Measurements from ENCODE around the gene PLCD3. TPM values are rescaled to one million over a fixed set of nuclear protein-coding genes. Genes with fewer than 3 reads are reported as not detected.

PLCD3 gene
- total RNA-seq (2014; rRNA removed; shearing (Covaris generic)) = 21.0 and 157 TPM in 2 replicates

GRCh38 chr17:45132320-45132571 is at the start of gene PLCD3:
TSS of gene PLCD3 (minus strand) at chr17:45132515. CDS start at chr17:45132410, 105 bp downstream.
- no peak for DNase-seq (ENCODE audit: low spot score)

GRCh38 chr17:45177563-45177962 is 45.2 kb upstream of the PLCD3 start:
- no peak for DNase-seq (ENCODE audit: low spot score)

DNA sequence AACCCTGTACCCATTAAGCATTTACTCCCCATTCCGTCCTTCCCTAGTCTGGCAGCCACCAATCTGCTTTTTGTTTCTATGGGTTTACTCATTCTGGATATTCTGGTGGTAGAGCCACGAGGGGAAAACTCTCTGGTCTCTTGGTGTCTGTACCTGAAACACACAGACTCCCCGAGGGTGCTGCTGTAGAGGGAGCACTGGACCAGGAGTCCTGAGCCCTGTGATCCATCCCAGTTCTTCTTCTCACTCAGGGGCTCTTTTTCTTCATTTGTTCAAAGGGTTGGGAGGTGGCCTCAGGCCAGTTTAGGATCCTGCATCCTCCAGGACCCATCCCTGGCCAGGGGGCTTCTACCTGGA is 43.4 kb upstream of the PLCD3 start:
- no peak for DNase-seq (ENCODE audit: low spot score)

GRCh38 chr17:45172541-45173286 is 40.4 kb upstream of the PLCD3 start:
- peak; percentile 89 for DNase-seq (ENCODE audit: low spot score)

- no peak for DNase-seq (ENCODE audit: low spot score)
Observed at GRCh38 chr17:45172232-45172540, 39.9 kb upstream of the PLCD3 start.

DNA sequence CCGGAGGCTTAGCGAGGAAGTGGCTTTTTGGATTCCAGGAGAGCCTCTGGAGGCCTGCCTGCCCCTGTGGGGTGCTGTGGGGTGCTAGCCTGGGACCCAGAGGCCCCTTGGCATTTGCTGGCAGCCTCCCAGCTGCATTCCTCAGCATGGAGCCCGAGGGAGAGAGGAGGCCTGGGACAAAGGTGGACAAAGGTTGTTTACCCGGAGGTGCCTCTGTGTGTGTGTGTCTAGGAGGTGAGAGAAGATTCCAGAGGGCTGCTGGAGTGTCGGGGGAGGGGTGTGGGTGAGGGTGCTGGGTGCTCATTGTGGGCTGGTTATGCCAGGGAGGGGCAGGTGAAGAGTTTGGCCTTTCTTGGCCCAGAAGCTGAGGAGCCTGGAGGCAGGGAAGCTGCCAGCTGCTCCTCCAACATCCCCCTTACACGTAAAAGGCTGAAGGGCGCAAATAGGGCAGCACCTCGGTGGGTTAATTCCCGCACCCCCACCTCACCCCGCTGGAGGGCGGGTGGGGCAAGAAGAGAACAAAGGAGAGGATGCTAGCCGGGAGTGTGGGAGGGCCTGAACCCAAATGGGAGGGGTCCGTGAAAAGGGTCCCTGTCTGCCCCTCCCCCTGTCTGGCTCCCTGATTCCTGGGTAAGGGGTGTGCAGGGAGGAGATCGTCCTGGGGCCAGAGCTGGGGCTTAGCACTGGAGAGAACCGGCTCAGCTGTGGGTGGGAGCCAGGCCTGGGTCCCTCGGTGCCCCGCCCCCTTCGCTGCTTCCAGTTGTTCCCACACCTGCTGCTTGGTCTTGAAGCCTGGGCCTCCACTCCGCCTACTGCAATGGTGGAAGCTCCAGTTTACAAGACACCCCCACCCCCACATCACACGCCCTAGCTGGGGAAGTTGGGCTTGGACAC is 39.3 kb upstream of the PLCD3 start:
- DNase-seq (ENCODE audit: low spot score) = peak; percentile 70

GRCh38 chr17:45170931-45171337 is 38.6 kb upstream of the PLCD3 start:
- DNase-seq (ENCODE audit: low spot score) = peak; percentile 75

DNA sequence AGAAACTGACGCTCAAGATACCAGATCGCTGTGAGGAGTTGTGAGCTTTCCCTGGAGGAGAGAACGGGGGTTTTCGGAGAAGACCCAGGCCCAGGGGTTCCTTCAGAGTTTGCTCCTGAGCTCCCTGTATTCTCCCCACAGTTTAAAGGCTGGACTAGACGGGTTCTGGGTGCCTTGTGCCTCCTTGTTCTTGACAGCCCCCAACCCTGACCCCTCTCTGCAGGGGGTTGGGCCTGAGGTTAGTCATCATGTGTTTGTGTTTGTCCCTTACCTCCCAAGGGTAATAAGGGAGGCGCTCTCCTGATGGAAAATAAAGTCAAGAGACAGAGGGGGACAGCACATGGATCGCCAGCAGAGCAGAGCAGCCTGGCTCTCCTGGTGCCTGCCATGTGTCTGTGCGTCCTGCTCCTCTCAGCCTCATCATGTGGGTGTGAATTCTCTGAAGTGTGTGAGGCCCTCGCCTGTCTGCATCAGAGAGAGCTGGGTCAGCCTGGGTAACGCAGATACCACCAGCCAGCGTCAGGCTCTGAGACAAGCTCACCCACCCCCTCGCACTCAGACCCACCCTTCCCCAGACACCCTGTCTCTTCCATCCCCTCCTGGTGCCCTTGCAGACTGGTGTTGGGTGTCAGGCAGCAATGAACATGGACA is 38.1 kb upstream of the PLCD3 start:
- DNase-seq (ENCODE audit: low spot score) = peak; percentile 30

GRCh38 chr17:45168991-45169752 is 36.9 kb upstream of the PLCD3 start:
- DNase-seq (ENCODE audit: low spot score) = peak; percentile 4

DNA sequence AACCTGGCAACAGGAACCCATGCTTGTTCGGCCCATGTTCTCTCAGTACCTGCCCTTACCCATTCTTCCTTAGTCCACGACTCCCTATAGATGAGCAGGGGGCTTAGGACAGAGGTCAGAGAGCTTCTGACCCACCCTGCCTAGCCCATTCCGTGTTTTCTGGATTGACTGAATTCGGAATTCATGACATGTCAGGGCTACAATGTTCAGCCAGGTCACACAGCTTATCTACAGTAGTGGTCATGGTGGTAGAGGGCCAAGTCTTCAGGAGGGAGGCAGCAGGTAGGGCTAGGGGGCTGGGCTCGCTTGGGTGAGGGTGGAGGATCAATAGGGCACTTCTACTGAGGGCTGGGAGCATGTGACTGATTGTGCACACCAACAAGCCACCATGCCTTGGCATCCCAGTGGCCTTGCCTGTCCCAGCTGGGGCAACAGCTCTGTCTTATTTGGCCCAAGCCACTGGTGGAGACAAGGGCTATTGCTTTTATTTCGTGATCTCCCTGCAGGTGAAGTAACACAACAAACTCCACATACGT is 32.5 kb upstream of the PLCD3 start:
- DNase-seq (ENCODE audit: low spot score) = no peak

DNA sequence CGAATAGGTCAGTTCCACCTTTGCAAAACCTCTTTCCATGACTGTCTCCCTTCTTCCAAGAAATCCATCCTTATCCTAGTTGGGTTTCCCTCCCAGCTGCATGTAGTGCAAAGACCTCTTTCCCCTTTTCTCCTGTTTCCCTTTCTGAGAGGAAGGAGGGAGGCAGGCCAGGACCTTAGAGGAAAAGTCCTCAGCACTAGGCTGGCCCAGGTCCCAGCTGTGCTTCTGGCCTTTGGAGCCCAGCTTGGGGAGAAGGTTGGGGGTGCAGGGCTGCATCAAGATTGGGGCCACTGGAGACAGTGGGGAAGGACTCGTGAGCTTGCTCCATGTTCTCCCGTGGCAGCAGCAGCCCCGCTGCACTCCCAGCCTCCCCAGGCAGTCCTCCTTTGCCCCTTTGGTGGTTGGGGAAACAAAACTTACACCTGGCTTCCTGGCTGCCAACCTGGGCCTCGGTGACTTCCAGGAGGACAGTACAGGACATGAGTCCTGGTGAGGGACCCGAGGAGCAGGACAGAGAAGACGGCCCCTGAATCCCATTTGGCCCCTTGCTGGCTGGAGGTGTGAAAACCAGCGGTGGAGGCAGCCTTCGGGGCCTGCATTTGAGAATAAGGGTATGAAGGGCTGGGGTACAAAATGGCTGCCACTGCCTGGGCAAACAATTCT is 29.8 kb upstream of the PLCD3 start:
- no peak for DNase-seq (ENCODE audit: low spot score)

- peak; percentile 100 for DNase-seq (ENCODE audit: low spot score)
Observed at GRCh38 chr17:45161288-45162024, 29.1 kb upstream of the PLCD3 start, which contains the start of gene HEXIM2. TSS of gene HEXIM2 (plus strand) at chr17:45161875. CDS start at chr17:45162794, 919 bp downstream.

DNA sequence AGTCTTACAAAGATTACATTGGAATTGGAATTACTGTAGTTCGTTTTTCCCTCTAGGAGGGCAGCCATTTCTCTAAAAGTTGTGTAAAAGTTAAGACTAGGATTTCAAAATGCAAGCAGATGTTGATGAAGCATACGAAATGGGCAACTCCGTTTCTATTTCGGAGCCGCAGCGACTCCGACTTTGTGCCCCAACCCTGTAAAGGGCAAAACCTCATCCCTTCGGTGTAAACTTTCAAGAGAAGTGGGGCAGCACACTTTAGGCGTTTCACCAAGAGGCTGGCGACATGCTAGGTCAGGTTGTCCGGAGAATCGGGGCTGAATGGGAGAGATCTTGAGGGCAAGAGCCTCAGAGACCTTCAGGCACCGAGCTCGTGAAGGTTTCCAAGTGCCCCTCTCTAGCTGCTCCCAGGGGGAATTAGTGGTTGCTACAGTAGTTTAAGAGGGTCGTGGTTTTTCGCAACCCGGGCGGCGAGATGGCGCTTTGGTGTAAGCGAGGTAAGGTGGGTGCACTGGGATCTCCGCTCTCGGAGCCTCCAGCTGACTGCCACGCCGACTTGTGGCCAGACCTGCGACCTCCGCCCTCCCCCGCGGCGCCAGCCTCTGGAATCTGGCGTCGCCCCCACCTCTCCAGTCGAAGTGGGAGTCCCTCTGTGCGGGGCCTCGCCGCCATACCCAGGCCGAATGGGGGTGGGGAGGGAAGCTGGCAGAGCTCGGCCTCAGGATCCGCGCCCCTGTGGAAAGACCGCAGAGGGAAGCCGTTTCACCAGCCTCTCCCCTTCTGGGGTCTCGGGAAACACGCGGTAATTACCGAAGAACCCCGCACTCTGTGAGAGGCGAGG is 28.4 kb upstream of the PLCD3 start:
- peak; percentile 51 for DNase-seq (ENCODE audit: low spot score)

GRCh38 chr17:45156242-45156641 is 23.9 kb upstream of the PLCD3 start:
- DNase-seq (ENCODE audit: low spot score) = peak; percentile 19

DNA sequence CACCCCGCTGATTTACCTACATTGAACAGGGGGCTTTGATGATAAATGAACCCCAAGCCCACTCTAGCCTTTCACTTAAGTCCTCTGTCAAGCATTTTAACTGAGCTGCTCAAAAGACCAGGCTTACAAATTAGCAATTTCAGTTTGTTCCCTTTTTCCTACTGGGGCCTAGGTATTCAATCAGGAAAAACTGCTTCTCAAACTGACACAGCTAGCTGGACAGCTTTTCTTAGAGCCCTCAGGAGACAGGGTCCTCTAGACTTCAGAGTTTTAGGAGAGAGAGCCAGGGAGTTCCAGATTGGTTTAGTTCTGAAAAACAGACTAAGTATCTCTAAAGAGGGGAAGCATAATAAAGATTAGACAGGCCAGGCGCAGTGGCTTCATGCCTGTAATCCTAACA is 23.2 kb upstream of the PLCD3 start:
- DNase-seq (ENCODE audit: low spot score) = no peak

- DNase-seq (ENCODE audit: low spot score) = no peak
Observed at GRCh38 chr17:45155029-45155428, 22.7 kb upstream of the PLCD3 start.

DNA sequence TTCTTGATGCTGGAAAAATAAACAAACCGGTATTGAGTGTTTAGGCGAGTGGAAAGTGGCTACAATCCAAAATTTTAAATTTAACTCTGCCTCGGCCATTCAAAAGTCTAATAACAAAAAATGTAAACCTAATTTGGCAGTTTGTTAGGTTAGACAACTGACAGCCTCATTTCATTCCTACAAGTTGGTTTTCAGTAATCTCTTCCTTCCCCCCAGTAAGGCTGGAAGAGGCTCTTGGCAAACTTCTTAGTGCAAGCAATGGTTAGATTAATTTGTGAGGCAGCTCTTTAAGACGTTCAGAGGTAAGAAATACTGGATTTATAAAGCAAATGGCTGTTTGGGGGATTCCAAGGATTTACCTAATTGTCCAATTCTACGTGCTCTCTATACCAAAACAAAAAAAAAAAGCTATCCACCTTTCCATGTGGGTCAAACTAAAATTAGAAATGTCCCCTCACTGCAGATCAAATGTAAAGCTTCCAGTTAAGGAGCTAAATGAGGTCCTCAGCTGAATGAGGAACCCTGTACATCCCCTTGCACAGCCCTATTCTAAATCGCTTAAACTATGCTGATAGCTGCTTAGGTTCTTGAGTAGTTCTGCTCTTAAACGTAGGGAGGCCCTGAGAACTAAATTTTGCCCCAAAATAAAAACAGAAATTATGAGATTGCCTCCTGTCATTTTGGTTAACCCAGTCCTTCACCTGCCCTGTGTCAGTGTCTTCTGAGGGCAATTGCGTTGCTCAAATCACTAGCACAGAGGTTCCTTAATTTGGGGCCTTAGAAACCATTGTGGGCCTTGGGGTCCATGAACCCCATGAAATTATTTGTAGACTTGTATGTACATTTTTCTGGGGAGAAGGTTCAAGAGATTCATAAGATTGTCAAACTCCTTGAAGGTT is 18.8 kb upstream of the PLCD3 start:
- DNase-seq (ENCODE audit: low spot score) = no peak
